ENCODE results near the gene CRHR2.

DNA sequence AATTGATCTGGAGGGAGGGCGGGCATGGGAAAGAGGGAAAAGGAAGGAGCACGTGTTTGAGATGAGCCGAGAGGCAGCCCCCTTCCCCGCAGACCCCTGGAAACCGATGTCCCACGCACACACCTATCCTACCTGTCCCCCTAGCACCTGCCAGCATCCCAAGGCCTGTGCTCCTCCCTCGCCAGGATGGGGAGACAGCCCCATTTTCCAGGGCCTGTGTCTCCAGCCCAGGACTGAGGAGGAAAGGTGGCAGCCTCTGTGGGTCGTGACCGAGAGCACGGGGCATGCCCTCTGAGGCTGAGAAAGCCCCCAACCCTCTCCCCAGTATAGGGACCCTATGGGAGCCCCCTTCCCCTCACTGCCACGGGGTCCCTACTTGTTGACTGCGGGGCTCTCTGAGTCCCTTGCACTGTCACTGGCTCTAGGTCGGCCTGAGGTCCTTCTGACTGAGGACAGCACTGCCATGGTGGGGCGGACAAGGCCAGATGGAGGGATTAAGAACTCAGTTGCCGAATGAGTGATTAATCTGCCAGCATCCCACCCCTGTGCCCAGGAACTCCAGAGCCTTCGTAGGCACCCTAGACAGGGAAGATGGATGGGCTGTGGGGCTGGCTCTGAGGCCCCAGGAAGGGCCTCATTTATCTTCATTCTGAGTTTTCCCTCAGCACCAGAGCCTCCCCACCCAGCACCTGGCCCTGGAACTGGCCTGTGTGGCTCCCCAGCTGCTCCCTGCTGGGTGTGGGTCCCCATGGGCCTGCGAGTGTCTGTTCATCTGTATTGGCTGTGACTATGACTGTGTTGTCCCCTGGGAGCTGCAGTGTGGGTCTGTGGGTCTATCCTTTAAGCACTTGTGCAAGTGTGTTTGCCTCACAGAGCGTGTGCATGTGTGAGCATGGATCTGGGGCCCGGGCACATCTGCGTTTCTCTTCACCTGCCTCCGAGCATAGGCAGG lies 26.0 kb downstream of the CRHR2 start:
- TF ChIP-seq TAF1 (IDR thresholded peaks at IDR 0.05; ENCODE audit: borderline replicate concordance, low read depth, low read length): no peak
- TF ChIP-seq EP300 (IDR thresholded peaks at IDR 0.05; ENCODE audit: borderline replicate concordance in 1 of 2, low read depth in 1 of 2, low read length in 1 of 2): no peak
- TF ChIP-seq, protein P1, sequence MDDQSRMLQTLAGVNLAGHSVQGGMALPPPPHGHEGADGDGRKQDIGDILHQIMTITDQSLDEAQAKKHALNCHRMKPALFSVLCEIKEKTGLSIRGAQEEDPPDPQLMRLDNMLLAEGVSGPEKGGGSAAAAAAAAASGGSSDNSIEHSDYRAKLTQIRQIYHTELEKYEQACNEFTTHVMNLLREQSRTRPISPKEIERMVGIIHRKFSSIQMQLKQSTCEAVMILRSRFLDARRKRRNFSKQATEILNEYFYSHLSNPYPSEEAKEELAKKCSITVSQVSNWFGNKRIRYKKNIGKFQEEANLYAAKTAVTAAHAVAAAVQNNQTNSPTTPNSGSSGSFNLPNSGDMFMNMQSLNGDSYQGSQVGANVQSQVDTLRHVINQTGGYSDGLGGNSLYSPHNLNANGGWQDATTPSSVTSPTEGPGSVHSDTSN (IDR thresholded peaks at IDR 0.05): no peak
- TF ChIP-seq, protein P2, sequence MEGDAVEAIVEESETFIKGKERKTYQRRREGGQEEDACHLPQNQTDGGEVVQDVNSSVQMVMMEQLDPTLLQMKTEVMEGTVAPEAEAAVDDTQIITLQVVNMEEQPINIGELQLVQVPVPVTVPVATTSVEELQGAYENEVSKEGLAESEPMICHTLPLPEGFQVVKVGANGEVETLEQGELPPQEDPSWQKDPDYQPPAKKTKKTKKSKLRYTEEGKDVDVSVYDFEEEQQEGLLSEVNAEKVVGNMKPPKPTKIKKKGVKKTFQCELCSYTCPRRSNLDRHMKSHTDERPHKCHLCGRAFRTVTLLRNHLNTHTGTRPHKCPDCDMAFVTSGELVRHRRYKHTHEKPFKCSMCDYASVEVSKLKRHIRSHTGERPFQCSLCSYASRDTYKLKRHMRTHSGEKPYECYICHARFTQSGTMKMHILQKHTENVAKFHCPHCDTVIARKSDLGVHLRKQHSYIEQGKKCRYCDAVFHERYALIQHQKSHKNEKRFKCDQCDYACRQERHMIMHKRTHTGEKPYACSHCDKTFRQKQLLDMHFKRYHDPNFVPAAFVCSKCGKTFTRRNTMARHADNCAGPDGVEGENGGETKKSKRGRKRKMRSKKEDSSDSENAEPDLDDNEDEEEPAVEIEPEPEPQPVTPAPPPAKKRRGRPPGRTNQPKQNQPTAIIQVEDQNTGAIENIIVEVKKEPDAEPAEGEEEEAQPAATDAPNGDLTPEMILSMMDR (IDR thresholded peaks at IDR 0.05): no peak
- no peak for TF ChIP-seq NFIC (IDR thresholded peaks at IDR 0.05; ENCODE audit: borderline replicate concordance)
- TF ChIP-seq TCF12 (IDR thresholded peaks at IDR 0.05): no peak
- TF ChIP-seq POLR2AphosphoS5 (IDR thresholded peaks at IDR 0.05; ENCODE audit: low read depth, low read length): no peak
- TF ChIP-seq, protein P3, sequence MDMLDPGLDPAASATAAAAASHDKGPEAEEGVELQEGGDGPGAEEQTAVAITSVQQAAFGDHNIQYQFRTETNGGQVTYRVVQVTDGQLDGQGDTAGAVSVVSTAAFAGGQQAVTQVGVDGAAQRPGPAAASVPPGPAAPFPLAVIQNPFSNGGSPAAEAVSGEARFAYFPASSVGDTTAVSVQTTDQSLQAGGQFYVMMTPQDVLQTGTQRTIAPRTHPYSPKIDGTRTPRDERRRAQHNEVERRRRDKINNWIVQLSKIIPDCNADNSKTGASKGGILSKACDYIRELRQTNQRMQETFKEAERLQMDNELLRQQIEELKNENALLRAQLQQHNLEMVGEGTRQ (IDR thresholded peaks at IDR 0.05; ENCODE audit: borderline replicate concordance, low read depth, low read length): no peak
